ENCODE data around the gene PPP4R4. TPM values are rescaled to one million over a fixed set of nuclear protein-coding genes. Genes with fewer than 3 reads are reported as not detected.

PPP4R4 gene
- total RNA-seq, 1 experiment from 2014 or later = 3.9 TPM

GRCh38 chr14:94227029-94227428, 52.9 kb downstream of the PPP4R4 start:
- Histone ChIP-seq H3K9ac (ENCODE audit: extremely low read depth, insufficient read length, low read length) (no peak overlapping the region), H3K9me3 (ENCODE audit: control insufficient read depth, low read depth, low read length) (no peaks in the 10 kb centered on the region)
- no peak for DNase-seq

More at GRCh38 chr14:94227029-94227428, 52.9 kb downstream of the PPP4R4 start:
- no peak overlapping the region for H2BK20ac ChIP-seq (ENCODE audit: low read depth, low read length, poor library complexity, severe bottlenecking)
- H3K27ac ChIP-seq (ENCODE audit: insufficient read length, low read depth, low read length) = no peak overlapping the region
- no peak overlapping the region for H3K4me3 Mint-ChIP-seq
- no peak overlapping the region for H3T11ph ChIP-seq (ENCODE audit: low read length)
- H3K36me3 Mint-ChIP-seq (ENCODE audit: insufficient read depth in 1 of 3, low read depth in 3 of 3) = no peaks in the 10 kb centered on the region; a peak in 1 of 7 replicates
- TF ChIP-seq CTCF (conservative IDR thresholded peaks at IDR 0.05) = no peak
- H3K23ac ChIP-seq (ENCODE audit: insufficient read length, low read depth, low read length) = no peak overlapping the region
- no CpG with 5 or more reads among the region's 4 CpGs for WGBS (ENCODE audit: extremely low coverage, insufficient read length, low lambda C conversion rate)
- H3K14ac ChIP-seq (ENCODE audit: insufficient read depth, low read length) = no peak overlapping the region
- H3K79me2 ChIP-seq (ENCODE audit: insufficient read depth, low read length) = no peaks in the 10 kb centered on the region; the same call in 1 of the 2 replicates
- H4K20me1 ChIP-seq (ENCODE audit: control insufficient read depth, insufficient read depth, insufficient read length) = no peaks in the 10 kb centered on the region
- H2AK5ac ChIP-seq (ENCODE audit: insufficient read length, low read length) = no peak overlapping the region
- no peak overlapping the region for H3K18ac ChIP-seq (ENCODE audit: insufficient read length, low read depth, low read length)
- no peak overlapping the region for H3K56ac ChIP-seq (ENCODE audit: insufficient read length, low read depth, low read length)
- H3K4me1 Mint-ChIP-seq = no peaks in the 10 kb centered on the region
- H4K8ac ChIP-seq (replicated peaks; ENCODE audit: insufficient read length, low read depth, low read length) = no peak overlapping the region
- H3K9me3 Mint-ChIP-seq = no peaks in the 10 kb centered on the region
- no peak overlapping the region for H4K91ac ChIP-seq (ENCODE audit: insufficient read length, low read depth, low read length)
- no peaks in the 10 kb centered on the region for H3K79me1 ChIP-seq (ENCODE audit: insufficient read depth, low read depth, low read length, poor library complexity, severe bottlenecking)
- H3K27me3 Mint-ChIP-seq (ENCODE audit: low read depth) = no peaks in the 10 kb centered on the region
- H2BK120ac ChIP-seq (ENCODE audit: low read depth, low read length, poor library complexity, severe bottlenecking) = no peak overlapping the region
- no peaks in the 10 kb centered on the region for H3K23me2 ChIP-seq (ENCODE audit: insufficient read length, low read depth, low read length, poor library complexity, severe bottlenecking)
- H3K27me3 ChIP-seq (ENCODE audit: insufficient read depth, low read length) = no peaks in the 10 kb centered on the region
- H3K4ac ChIP-seq (ENCODE audit: low read depth, low read length) = no peak overlapping the region
- no peak overlapping the region for H4K5ac ChIP-seq (ENCODE audit: insufficient read length, low read depth, low read length)
- H3K4me2 ChIP-seq (ENCODE audit: insufficient read depth, insufficient read length, low read length) = no peak overlapping the region
- no peak overlapping the region for H2BK5ac ChIP-seq (ENCODE audit: insufficient read length, low read length)
- no peak overlapping the region for H3K27ac Mint-ChIP-seq
- H2BK15ac ChIP-seq (ENCODE audit: low read depth, low read length) = no peak overlapping the region
- H2AFZ ChIP-seq (ENCODE audit: low read length) = no peak overlapping the region
- no peak overlapping the region for H2BK12ac ChIP-seq (ENCODE audit: insufficient read length, low read depth, low read length)
- H3K4me1 ChIP-seq (ENCODE audit: insufficient read depth, low read length) = no peaks in the 10 kb centered on the region
